ENCODE data around the gene SRRD. TPM values are rescaled to one million over a fixed set of nuclear protein-coding genes. Genes with fewer than 3 reads are reported as not detected.

SRRD gene
- total RNA-seq, 1 experiment from 2014 or later = 25.1 TPM

DNA sequence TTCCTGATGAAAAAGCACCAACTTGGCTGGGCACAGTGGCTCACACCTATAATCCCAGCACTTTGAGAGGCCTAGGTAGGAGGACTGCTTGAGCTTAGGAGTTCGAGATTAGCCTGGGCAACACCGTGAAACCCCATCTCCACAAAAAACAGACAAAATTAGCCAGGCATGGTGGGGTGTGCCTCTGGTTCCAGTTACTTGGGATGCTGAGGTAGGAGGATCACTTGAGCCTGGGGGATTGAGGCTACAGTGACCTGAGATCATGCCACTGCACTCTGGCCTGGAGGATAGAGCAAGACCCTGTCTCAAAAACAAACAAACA is 3.1 kb upstream of the SRRD start:
- ATAC-seq (no peak), DNase-seq (ENCODE audit: low spot score) (no peak)
- ChIA-PET POLR2A (no interaction called here), CTCF (interaction anchor here (0.5 kb wide), 1 partner anchor 88 kb away, joined by 3 read pairs; no protein-coding TSS in a partner anchor)
- no peak overlapping the region for H3K27ac Mint-ChIP-seq
- TF ChIP-seq, protein P1, sequence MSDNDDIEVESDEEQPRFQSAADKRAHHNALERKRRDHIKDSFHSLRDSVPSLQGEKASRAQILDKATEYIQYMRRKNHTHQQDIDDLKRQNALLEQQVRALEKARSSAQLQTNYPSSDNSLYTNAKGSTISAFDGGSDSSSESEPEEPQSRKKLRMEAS (CRISPR knock-in tag; IDR thresholded peaks at IDR 0.05) = no peak
- no peak for TF ChIP-seq TCF7 (CRISPR knock-in tag; IDR thresholded peaks at IDR 0.05; ENCODE audit: low read depth)
- TF ChIP-seq, protein P2, sequence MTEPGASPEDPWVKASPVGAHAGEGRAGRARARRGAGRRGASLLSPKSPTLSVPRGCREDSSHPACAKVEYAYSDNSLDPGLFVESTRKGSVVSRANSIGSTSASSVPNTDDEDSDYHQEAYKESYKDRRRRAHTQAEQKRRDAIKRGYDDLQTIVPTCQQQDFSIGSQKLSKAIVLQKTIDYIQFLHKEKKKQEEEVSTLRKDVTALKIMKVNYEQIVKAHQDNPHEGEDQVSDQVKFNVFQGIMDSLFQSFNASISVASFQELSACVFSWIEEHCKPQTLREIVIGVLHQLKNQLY (CRISPR knock-in tag; IDR thresholded peaks at IDR 0.05) = no peak
- TF ChIP-seq HMGA2 (CRISPR knock-in tag; IDR thresholded peaks at IDR 0.05) = no peak
- TF ChIP-seq SP1 (CRISPR knock-in tag; conservative IDR thresholded peaks at IDR 0.05) = no peak
- TF ChIP-seq ZNF317 (CRISPR knock-in tag; IDR thresholded peaks at IDR 0.05; ENCODE audit: borderline replicate concordance, low read depth) = no peak
- TF ChIP-seq ELF4 (CRISPR knock-in tag; IDR thresholded peaks at IDR 0.05; ENCODE audit: low read depth) = no peak
- TF ChIP-seq, protein P3, sequence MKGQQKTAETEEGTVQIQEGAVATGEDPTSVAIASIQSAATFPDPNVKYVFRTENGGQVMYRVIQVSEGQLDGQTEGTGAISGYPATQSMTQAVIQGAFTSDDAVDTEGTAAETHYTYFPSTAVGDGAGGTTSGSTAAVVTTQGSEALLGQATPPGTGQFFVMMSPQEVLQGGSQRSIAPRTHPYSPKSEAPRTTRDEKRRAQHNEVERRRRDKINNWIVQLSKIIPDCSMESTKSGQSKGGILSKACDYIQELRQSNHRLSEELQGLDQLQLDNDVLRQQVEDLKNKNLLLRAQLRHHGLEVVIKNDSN (CRISPR knock-in tag; IDR thresholded peaks at IDR 0.05) = no peak
- TF ChIP-seq IRF2 (CRISPR knock-in tag; IDR thresholded peaks at IDR 0.05; ENCODE audit: borderline replicate concordance, low read depth) = no peak
- TF ChIP-seq, protein P4, sequence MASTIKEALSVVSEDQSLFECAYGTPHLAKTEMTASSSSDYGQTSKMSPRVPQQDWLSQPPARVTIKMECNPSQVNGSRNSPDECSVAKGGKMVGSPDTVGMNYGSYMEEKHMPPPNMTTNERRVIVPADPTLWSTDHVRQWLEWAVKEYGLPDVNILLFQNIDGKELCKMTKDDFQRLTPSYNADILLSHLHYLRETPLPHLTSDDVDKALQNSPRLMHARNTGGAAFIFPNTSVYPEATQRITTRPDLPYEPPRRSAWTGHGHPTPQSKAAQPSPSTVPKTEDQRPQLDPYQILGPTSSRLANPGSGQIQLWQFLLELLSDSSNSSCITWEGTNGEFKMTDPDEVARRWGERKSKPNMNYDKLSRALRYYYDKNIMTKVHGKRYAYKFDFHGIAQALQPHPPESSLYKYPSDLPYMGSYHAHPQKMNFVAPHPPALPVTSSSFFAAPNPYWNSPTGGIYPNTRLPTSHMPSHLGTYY (CRISPR knock-in tag; IDR thresholded peaks at IDR 0.05) = no peak
- TF ChIP-seq GRHL2 (CRISPR knock-in tag; IDR thresholded peaks at IDR 0.05; ENCODE audit: insufficient replicate concordance, severe bottlenecking) = no peak
- TF ChIP-seq, protein P5, sequence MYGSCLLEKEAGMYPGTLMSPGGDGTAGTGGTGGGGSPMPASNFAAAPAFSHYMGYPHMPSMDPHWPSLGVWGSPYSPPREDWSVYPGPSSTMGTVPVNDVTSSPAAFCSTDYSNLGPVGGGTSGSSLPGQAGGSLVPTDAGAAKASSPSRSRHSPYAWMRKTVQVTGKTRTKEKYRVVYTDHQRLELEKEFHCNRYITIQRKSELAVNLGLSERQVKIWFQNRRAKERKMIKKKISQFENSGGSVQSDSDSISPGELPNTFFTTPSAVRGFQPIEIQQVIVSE (CRISPR knock-in tag; IDR thresholded peaks at IDR 0.05; ENCODE audit: borderline replicate concordance) = no peak
- TF ChIP-seq ZNF232 (CRISPR knock-in tag; IDR thresholded peaks at IDR 0.05) = no peak
- H3K36me3 Mint-ChIP-seq = peaks cover 34% of the 10 kb centered on the region
- H3K27me3 Mint-ChIP-seq (ENCODE audit: low read depth) = no peaks in the 10 kb centered on the region
- peaks cover 44% of the 10 kb centered on the region for H3K4me1 Mint-ChIP-seq
- no peaks in the 10 kb centered on the region for H3K9me3 Mint-ChIP-seq
- peak overlapping the region; percentile 12; the same call in 1 of the 2 replicates for H3K4me3 Mint-ChIP-seq

GRCh38 chr22:26481112-26481693 is 2.5 kb upstream of the SRRD start:
- Mint-ChIP-seq H3K4me3 (peak overlapping the region; percentile 9; the same call in 1 of the 2 replicates), H3K27me3 (ENCODE audit: low read depth) (no peaks in the 10 kb centered on the region), H3K27ac (peak overlapping the region; percentile 42; the same call in 1 of the 2 replicates), H3K4me1 (peaks cover 45% of the 10 kb centered on the region), H3K36me3 (peaks cover 34% of the 10 kb centered on the region), H3K9me3 (no peaks in the 10 kb centered on the region)
- TF ChIP-seq, protein P6, sequence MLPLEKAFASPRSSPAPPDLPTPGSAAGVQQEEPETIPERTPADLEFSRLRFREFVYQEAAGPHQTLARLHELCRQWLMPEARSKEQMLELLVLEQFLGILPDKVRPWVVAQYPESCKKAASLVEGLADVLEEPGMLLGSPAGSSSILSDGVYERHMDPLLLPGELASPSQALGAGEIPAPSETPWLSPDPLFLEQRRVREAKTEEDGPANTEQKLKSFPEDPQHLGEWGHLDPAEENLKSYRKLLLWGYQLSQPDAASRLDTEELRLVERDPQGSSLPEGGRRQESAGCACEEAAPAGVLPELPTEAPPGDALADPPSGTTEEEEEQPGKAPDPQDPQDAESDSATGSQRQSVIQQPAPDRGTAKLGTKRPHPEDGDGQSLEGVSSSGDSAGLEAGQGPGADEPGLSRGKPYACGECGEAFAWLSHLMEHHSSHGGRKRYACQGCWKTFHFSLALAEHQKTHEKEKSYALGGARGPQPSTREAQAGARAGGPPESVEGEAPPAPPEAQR (CRISPR knock-in tag; IDR thresholded peaks at IDR 0.05) = no peak
- TF ChIP-seq SP1 (CRISPR knock-in tag; conservative IDR thresholded peaks at IDR 0.05) (no peak), MYBL2 (CRISPR knock-in tag; IDR thresholded peaks at IDR 0.05) (no peak), GRHL2 (CRISPR knock-in tag; IDR thresholded peaks at IDR 0.05; ENCODE audit: insufficient replicate concordance, severe bottlenecking) (no peak), TP53 (CRISPR knock-in tag; IDR thresholded peaks at IDR 0.05) (no peak), OVOL2 (CRISPR knock-in tag; IDR thresholded peaks at IDR 0.05; ENCODE audit: borderline replicate concordance) (no peak), NR2C2 (CRISPR knock-in tag; IDR thresholded peaks at IDR 0.05) (no peak), ZNF138 (CRISPR knock-in tag; conservative IDR thresholded peaks at IDR 0.05) (no peak), RORB (CRISPR knock-in tag; IDR thresholded peaks at IDR 0.05) (no peak), NR1H2 (CRISPR knock-in tag; IDR thresholded peaks at IDR 0.05) (no peak), JUN (CRISPR knock-in tag; IDR thresholded peaks at IDR 0.05) (no peak), GTF2I (CRISPR knock-in tag; conservative IDR thresholded peaks at IDR 0.05) (no peak)
- TF ChIP-seq, protein P7, sequence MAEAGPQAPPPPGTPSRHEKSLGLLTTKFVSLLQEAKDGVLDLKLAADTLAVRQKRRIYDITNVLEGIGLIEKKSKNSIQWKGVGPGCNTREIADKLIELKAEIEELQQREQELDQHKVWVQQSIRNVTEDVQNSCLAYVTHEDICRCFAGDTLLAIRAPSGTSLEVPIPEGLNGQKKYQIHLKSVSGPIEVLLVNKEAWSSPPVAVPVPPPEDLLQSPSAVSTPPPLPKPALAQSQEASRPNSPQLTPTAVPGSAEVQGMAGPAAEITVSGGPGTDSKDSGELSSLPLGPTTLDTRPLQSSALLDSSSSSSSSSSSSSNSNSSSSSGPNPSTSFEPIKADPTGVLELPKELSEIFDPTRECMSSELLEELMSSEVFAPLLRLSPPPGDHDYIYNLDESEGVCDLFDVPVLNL (CRISPR knock-in tag; IDR thresholded peaks at IDR 0.05; ENCODE audit: borderline replicate concordance, low read depth) = no peak
- ATAC-seq (no peak), DNase-seq (ENCODE audit: low spot score) (no peak)
- ChIA-PET POLR2A (interaction anchor here (2.2 kb wide), 1 partner anchor 176 kb away, joined by 7 read pairs; the partner anchor contains the start of gene MIAT), CTCF (interaction anchor here (0.7 to 4.8 kb wide), 5 partner anchors 35 to 188 kb away, joined by 3 to 17 read pairs (median 4); no protein-coding TSS in a partner anchor)
